H1 (cell line): ENCODE data around the gene CHMP6. TPM values are rescaled to one million over a fixed set of nuclear protein-coding genes. Genes with fewer than 3 reads are reported as not detected.

ENCODE experiments used
- BRCA1 ChIP-seq: IDR thresholded peaks from 2 replicates; pipeline ENCODE4 v1.6.1; 2012; ENCODE audit warnings: low read depth, low read length, improper control_type of control experiment
- EGR1 ChIP-seq: IDR thresholded peaks from 2 replicates; pipeline ENCODE4 v1.6.1; 2011; ENCODE audit warnings: low read depth, low read length, borderline replicate concordance
- EZH2 ChIP-seq: fragments of 200-600 bp; sonication (generic); IDR thresholded peaks from 2 replicates; pipeline ENCODE4 v1.7.1; 2012; ENCODE audit warnings: low read depth, mild to moderate bottlenecking, moderate library complexity, low read length, inconsistent platforms; ENCODE audit not compliant: severe bottlenecking
- KDM5A ChIP-seq: fragments of 200-600 bp; IDR thresholded peaks from 2 replicates; pipeline ENCODE4 v1.7.1; 2012; ENCODE audit warnings: mild to moderate bottlenecking, low read length, inconsistent platforms, mixed read lengths
- SIRT6 ChIP-seq: IDR thresholded peaks from one replicate; pipeline ENCODE4 v1.7.1; 2012; ENCODE audit warnings: low read length, inconsistent platforms
- SIX5 ChIP-seq: IDR thresholded peaks from 2 replicates; pipeline ENCODE4 v1.6.1; 2011; ENCODE audit warnings: mild to moderate bottlenecking, low read depth, low read length
- SUZ12 ChIP-seq: fragments of 200-600 bp; sonication (generic); IDR thresholded peaks from 2 replicates; pipeline ENCODE4 v1.6.1; 2012; ENCODE audit warnings: mild to moderate bottlenecking, inconsistent platforms, low read length, moderate library complexity, mixed read lengths
- polyA plus RNA-seq, 7 experiments: library from polyadenylated mRNA; depleted of rRNA in 3 of 7; stranded (reverse) in 5 of 7; unstranded in 2 of 7; fragments of >200 nt in 5 of 7; fragments of 200-250 nt in 2 of 7; gene quantifications; 1 replicate in 5 of 7; 2 replicates in 1 of 7; 4 replicates in 1 of 7; pipeline versions ENCODE4 v1.2.1 to v1.2.3, GENCODE V29; 2011 to 2013; ENCODE audit warnings: missing spikeins in 2 of 7, mixed read lengths in 2 of 7
- total RNA-seq: library from RNA; stranded (reverse); fragmentation: NEBNext Ultra II Directional; extraction: Animal tissue kit (Norgen Biotek cat#: 25700); gene quantifications from 2 replicates; pipeline ENCODE4 v1.2.1, GENCODE V29; 2021
- TF ChIP-seq, protein P1 (sequence below), 3 experiments: IDR thresholded peaks; 1 replicate in 2 of 3; 2 replicates in 1 of 3; pipeline versions ENCODE4 v1.5.1 to v1.6.1; 2011; ENCODE audit warnings: low read length in 3 of 3, mild to moderate bottlenecking in 3 of 3, inconsistent platforms in 2 of 3, low read depth in 1 of 3, moderate library complexity in 1 of 3; ENCODE audit not compliant: insufficient read depth in 1 of 3; ENCODE audit errors: control extremely low read depth in 1 of 3

CHMP6 gene
- total and polyA plus RNA-seq, 2 of the 8 experiments (the other 6 are each of a cell fraction or from before 2014, with no cell fraction given): 15.7 to 24.3 TPM

- TF ChIP-seq EZH2 (no peak), SIRT6 (no peak), SUZ12 (no peak), SIX5 (no peak), BRCA1 (no peak), EGR1 (no peak), KDM5A (no peak)
- TF ChIP-seq, protein P1, sequence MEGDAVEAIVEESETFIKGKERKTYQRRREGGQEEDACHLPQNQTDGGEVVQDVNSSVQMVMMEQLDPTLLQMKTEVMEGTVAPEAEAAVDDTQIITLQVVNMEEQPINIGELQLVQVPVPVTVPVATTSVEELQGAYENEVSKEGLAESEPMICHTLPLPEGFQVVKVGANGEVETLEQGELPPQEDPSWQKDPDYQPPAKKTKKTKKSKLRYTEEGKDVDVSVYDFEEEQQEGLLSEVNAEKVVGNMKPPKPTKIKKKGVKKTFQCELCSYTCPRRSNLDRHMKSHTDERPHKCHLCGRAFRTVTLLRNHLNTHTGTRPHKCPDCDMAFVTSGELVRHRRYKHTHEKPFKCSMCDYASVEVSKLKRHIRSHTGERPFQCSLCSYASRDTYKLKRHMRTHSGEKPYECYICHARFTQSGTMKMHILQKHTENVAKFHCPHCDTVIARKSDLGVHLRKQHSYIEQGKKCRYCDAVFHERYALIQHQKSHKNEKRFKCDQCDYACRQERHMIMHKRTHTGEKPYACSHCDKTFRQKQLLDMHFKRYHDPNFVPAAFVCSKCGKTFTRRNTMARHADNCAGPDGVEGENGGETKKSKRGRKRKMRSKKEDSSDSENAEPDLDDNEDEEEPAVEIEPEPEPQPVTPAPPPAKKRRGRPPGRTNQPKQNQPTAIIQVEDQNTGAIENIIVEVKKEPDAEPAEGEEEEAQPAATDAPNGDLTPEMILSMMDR (IDR thresholded peaks at IDR 0.05; ENCODE audit: control extremely low read depth in 1 of 3, insufficient read depth in 1 of 3, low read depth in 1 of 3, low read length in 3 of 3): no peak
These were observed 7.3 kb downstream of the CHMP6 start (continued) for GRCh38 chr17:80998748-80999535.
